GM08714 (cell line): ENCODE measurements around the gene MDN1.
"Not testable (repeated sequence)": the region's sequence is repeated elsewhere in the genome, so short reads cannot be mapped to it uniquely, and the experiment has no call there.

Experiments
- H3K4me3 ChIP-seq: fragments of 200-500 bp; sonication (Bioruptor generic); 2 replicates; pipeline ENCODE4 v1.5.1; 2014; ENCODE audit warnings: mild to moderate bottlenecking, low read length, inconsistent platforms
- ZNF274 ChIP-seq: IDR thresholded peaks from 2 replicates; pipeline ENCODE4 v1.6.1; 2012; ENCODE audit warnings: mild to moderate bottlenecking, low read depth, low read length

The MDN1 gene

DNA sequence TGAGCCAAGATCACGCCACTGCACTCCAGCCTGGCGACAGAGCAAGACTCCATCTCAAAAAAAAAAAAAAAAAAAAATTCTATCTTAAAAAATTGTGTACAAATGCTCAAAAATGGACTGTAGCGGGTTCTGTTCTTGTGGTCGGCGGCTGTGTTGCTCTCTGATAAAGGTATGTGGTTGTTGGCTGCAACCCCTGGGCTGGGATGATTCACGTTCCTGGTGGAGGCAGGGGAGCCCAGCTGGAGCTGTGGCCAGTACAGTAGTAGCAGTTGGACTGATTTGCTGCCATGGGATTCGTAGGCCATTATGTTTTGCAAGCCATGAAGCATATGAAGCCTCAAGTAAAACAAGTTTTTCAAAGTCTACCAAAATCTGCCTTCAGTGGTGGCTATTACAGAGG, 22.3 kb downstream of the MDN1 start:
- TF ChIP-seq ZNF274 = no peak
- H3K4me3 ChIP-seq = no peak overlapping the region

DNA sequence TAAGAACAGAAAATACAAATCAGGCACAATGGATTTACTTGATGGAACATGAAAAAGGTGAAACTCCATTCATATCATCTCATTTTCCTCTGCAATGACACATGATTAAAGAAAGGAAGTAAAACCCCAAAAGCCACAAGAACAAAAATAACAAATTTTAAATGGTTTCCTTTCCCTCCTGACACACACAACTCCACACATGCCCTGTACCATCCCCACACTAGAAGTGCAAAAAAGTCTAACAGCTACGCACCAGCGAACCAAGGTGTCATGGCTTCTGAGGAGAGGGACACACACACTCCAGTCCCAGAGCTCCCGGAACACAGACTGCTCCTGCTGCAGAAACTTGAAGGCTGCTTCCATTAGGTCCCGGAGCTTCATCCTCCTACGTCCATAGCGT, 25.3 kb downstream of the MDN1 start:
- no peak overlapping the region for H3K4me3 ChIP-seq
- no peak for TF ChIP-seq ZNF274

DNA sequence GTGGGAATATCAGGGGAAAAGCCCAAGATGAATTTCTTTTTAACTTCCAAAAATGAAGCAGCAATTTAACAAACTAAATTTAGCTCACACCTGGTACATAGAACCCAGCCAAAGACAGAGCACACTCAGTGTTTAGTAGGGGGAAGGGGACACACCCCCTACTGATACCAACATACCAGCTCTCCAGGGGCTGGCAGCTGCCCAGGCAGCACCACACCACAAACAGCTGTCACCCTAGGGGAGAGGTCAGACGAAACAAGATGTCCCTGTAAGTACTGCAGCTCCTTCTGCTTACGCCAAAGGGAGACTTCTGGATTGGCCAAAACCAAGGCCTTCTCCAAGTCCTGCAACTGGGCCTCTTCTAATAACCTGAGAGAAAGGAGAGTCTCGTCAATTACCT, 26.0 kb downstream of the MDN1 start:
- TF ChIP-seq ZNF274 = no peak
- H3K4me3 ChIP-seq = no peak overlapping the region

DNA sequence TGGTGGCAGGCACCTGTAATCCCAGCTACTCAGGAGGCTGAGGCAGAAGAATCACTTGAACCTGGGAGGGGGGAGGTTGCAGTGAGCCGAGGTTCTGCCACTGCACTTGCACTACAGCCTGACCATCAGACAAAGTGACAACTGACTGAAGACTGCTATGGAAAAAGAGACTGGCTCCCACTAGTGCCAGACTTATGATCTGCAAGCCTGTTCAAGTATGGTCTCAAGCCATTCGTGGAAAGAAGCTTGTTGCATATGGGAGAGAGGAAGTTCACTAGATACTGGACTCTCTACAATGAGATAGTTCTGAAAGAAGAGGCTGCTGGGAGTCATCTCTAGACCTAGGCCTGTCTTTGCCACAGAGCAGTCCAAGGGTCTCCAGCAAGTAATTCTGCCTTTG, 26.7 kb downstream of the MDN1 start:
- no peak for TF ChIP-seq ZNF274
- H3K4me3 ChIP-seq = no peak overlapping the region

DNA sequence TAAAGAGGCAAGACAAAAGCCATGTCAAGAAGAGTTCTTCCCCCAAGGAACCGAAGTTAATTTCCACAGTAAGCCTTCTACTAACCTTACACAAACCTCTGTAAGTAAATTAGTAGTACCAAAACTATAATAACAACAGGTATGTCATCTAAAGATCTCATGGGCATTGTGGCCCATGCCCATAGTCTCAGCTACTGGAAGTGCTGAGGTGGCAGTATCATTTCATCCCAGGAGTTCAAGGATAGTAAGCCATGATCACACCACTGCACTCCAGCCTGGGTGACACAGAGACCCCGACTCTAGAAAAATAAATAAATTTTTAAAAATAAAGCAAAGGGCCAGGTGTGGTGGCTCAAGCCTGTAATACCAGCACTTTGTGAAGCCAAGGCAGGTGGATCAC, 29.2 kb downstream of the MDN1 start:
- no peak for TF ChIP-seq ZNF274

DNA sequence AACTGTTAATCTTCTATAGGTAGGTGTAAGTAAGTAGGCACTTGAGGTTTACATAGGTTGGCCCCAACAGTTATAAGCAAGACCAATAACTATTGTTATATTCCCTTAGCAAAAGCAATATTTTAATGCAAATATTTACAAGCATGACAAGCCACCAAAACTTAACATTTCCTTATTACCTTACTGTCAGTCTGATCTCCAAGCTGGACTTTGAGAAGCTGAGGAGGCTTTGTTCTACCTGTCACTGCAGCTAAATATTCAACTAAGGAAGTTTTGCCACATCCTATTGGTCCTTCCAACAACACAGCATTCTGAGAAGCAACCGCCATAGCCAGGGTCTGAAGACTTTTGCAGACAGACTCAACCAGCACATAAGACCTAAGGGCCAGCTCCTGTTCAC, 29.6 kb downstream of the MDN1 start:
- TF ChIP-seq ZNF274 = no peak
- no peak overlapping the region for H3K4me3 ChIP-seq

More for the DNA sequence above, 29.2 kb downstream of the MDN1 start:
- H3K4me3 ChIP-seq = no peak overlapping the region

DNA sequence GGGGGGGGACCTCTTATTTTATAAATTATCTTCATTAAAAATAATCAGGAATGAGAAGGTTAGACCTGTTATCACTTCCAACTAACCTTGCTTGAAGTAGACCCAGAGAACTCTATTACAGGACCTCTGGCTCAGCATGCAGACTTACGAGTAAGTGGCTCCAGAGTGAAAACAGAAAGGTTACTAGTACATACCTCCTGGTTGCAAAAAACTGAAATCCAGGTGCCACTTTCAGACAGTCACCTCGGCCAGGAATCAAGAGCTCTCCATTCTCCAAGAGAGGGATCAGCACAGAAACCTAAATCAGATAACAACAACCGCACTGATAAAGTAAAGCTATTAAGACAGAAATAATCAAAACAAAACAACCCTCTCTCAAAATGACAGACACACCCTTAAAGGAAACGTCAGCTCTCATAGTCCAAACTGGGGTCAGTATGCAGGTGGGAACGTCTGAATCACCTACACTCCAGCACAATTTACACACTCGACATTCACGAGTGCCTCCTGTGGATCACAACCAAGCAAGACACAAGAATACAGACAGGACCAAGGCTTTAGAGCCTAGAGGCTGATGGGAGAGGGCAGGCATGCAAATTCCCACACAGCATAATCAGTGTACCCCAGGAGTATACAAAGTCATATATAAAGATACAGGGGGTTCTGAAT, 31.8 kb downstream of the MDN1 start:
- TF ChIP-seq ZNF274 = no peak
- H3K4me3 ChIP-seq = no peak overlapping the region

DNA sequence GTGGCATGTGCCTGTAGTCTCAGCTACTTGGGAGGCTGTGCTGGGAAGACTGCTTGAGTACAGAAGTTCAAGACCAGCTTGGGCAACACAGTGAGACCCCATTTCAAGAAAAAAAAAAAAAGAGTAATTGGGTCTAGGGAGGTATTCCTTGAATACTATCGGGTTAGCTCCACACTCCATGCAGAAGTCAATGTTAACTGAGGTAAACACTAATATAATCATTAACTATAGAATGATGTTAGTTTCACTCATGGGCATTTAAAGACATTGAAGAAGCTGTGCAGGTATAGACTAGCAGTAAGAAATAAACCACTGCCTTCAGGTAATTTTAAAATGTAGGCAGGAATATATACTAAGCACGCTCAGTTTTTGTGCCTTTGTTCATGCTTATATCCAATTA, 32.6 kb downstream of the MDN1 start:
- H3K4me3 ChIP-seq = no peak overlapping the region
- TF ChIP-seq ZNF274 = no peak

DNA sequence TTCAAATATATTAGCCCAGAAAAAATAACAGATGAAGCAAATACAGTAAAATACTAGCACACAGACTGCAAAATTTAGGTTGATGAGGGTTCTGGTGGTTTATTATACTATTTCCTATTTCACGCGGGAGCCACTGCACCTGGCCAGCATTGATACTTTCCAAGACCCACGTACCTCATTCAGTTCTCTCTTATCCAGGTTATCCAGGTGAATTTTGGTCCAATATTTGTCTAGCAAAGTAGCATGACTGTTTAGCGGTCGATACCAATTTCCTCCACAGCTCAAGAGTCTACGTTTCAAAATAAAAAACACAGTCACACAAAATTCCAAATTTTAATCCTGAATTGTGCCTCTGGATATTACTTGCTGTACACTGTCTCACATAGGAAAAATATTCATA, 34.8 kb downstream of the MDN1 start:
- no peak for TF ChIP-seq ZNF274
- no peak overlapping the region for H3K4me3 ChIP-seq

DNA sequence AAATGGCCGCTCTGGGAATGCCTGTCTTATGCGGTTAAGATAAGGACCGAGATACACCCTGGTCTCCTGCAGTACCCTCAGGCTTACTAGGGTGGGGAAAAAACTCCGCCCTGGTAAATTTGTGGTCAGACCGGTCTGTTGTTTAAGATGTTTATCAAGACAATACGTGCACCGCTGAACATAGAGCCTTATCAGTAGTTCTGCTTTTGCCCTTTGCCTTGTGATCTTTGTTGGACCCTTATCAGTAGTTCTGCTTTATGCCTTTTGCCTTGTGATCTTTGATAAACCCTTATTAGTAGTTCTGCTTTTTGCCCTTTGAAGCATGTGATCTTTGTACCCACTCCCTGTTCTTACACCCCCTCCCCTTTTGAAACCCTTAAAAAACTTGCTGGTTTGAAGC, 36.3 kb downstream of the MDN1 start:
- not testable (repeated sequence) for H3K4me3 ChIP-seq

DNA sequence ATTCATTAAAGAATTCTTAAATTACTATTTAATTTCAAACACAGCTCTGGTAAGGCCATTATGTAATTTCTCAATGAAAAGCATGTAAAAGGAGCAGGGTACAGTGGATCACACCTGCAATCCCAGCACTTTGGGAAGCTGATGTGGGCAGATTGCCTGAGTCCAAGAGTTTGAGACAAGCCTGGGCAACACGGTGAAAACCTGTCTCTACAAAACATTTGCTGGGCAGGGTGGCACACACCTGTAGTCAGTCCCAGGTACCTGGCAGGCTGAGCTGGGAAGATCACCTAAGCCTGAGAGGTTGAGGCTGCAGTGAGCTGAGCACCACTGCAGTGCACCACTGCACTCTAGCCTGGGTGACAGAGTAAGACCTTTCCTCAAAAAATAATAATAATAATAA, 37.4 kb downstream of the MDN1 start:
- no peak for TF ChIP-seq ZNF274
- H3K4me3 ChIP-seq = no peak overlapping the region

DNA sequence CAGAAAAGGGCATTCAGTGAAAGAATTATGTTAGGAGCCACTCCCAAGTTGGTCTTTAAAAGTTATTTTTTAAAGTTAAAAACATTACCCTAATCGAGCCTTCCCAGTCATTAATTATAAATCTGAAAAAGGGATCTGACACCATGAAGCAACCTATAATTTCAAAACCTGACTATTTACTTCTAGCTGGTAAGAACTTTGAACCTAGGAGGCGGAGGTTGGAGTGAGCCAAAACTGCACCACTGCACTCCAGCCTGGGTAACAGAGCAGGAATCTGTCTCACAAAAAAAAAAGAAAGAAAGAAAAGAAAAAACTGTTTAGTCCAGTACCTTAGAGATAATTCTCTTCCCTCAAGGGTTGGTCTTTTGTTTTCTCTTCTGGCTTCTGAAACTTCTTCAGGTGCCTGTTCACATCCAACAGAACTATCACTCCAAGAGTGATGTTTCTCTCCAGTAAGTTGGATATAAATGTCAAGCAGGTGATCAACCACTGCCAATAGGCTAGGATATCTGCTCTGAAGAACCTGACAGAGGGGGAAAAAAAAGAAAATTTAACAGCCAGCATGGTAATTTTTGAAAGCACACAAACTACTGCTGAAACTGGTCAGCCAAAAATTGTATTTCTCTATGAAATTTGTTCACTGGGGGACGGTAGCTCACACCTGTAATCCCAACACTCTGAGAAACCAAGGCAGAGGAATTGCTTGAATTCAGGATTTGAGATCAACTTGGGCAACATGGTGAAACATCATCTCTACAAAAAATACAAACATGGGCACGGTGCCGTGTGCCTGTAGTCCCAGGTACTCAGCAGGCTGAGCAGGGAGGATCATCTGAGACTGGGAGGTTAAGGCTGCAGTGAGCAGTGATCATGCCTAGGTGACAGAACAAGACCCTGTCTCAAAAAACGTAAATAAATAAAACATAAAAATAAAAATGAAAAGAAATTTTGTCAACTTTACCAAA, 38.2 kb downstream of the MDN1 start:
- TF ChIP-seq ZNF274 = no peak

DNA sequence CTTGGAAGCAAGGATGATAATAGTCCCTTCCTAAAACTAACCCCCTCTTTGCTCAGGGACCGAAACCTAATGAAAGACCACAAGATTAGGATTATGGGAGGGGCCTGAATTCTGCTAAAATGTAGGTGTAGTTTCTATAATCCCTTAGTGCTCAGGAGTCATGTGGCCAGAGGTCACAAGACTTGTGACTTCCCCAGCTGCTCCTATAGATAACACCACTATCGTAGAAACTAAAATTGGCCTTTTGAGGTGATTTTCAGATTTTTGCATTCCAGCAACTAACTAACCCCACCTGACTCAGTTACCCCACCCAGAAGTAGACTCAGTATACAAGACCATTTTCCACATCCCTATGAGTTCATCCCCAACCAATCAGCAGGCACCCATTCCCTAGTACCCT, 42.1 kb downstream of the MDN1 start:
- TF ChIP-seq ZNF274 = no peak

More for the DNA sequence above, 38.2 kb downstream of the MDN1 start:
- H3K4me3 ChIP-seq = no peak overlapping the region

DNA sequence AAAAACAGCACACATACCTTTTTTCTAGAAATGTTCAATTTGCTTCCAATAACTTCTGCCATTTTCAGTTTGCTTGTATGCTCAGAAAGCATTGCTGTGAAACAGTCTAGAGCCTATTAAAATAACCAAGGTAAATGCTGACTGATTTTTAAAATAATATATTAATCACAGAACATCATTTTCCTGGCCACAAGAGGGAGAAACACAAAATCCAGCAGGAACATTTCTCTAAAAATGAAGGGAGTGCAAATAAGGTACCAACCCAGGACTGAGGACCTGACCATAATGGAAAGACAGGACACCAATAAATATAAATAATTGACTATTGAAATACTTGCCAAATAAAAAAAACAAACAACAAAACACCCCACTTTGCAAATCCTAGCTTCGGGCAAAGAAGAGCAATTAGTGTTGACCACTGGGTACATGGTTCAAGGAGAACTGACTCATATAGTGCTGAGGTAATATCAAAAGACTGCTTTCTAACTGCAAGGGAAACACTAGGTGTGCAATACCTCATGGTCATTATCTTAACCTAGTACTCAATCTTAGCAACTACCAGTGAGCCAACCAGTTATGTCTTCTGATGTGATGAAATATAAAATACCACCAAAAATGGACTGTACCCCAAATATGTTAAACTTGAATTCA, 42.9 kb downstream of the MDN1 start:
- H3K4me3 ChIP-seq = no peak overlapping the region
- TF ChIP-seq ZNF274 = no peak

More for the DNA sequence above, 42.1 kb downstream of the MDN1 start:
- H3K4me3 ChIP-seq = no peak overlapping the region

DNA sequence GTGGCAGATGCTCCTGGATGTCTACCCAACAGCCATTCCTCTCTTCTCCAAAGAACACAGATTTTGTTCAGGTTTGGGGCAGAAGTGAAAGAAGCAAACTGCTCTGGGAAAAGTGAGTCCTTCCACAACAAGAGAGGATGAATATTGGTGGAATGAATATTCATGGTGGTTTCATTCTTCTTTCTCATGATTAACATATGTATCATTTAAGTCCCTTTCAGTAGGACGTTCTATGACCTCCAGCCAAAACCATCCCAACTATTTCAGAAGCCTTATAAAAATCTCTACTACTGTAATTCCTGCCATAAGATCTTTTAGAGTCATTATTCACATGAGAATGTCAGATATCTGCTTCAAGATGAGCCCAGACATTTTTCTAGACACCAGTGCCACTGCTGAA, 44.4 kb downstream of the MDN1 start:
- TF ChIP-seq ZNF274 = no peak

DNA sequence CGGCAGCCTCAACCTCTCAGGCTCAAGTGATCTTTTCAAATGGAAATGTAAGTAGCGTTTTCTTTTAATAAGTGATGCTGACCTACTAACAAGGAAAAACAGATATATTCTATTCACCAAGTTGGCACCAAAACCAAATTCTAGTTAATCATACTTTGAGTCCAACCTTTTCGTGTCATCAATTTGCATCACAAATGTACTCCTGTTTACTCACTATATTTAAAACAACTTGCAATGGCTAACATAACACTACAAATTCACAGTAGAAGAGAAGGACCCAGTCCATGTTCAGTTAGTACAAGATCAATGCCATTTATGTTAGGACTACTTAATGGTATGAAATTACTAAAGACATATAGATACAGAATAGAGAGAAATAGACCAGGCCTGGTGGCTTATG, 50.0 kb downstream of the MDN1 start:
- no peak overlapping the region for H3K4me3 ChIP-seq
- TF ChIP-seq ZNF274 = no peak

More for the DNA sequence above, 44.4 kb downstream of the MDN1 start:
- H3K4me3 ChIP-seq = no peak overlapping the region
